Activated CD4-positive, alpha-beta T cell treated with anti-CD3 and anti-CD28 coated beads for 48 hours (primary cell): ENCODE measurements around the gene UBE2Q2.
"Not testable (repeated sequence)": the region's sequence is repeated elsewhere in the genome, so short reads cannot be mapped to it uniquely, and the experiment has no call there.

Source experiments
- DNase-seq: peaks from one replicate; pipeline ENCODE4 v3.0.0-alpha.2; 2020

The UBE2Q2 gene

DNA sequence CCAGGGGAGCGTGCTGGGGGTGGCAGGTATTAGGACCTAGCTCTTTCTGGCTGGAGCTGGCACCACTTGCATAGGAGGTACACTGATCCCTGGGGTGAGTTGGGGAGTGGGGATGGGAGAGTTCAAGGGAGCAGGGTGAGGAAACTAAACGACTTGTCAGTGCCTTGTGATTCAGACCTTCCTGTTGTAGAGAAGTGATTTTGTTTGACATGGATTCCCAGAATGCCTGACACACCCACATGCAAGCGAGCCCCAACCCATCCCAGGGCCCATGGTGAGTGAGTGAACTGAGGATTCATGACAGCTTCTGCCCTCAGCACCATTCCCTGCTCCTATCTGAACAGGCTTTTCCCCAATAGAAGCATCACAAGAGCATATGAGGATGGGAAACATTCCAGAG lies 15.6 kb upstream of the UBE2Q2 start:
- DNase-seq = no peak

DNA sequence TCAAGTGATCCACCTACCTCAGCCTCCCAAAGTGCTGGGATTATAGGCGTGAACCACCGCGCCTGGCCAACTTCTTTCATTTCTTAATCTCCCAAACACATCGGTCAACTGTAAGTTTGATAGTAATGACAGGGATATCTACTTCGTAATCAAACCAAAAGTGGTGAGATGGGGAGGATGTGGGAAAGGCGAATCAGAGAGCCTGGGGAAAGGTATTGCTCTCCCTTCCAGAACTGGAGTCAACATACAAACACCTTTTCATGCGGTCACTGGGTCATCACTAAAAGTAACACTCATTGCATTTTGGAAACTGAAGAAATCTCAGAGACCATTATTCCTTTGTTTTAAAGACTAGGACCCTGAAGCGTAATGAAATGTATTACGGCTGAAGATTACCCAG lies 14.8 kb upstream of the UBE2Q2 start:
- DNase-seq = no peak

DNA sequence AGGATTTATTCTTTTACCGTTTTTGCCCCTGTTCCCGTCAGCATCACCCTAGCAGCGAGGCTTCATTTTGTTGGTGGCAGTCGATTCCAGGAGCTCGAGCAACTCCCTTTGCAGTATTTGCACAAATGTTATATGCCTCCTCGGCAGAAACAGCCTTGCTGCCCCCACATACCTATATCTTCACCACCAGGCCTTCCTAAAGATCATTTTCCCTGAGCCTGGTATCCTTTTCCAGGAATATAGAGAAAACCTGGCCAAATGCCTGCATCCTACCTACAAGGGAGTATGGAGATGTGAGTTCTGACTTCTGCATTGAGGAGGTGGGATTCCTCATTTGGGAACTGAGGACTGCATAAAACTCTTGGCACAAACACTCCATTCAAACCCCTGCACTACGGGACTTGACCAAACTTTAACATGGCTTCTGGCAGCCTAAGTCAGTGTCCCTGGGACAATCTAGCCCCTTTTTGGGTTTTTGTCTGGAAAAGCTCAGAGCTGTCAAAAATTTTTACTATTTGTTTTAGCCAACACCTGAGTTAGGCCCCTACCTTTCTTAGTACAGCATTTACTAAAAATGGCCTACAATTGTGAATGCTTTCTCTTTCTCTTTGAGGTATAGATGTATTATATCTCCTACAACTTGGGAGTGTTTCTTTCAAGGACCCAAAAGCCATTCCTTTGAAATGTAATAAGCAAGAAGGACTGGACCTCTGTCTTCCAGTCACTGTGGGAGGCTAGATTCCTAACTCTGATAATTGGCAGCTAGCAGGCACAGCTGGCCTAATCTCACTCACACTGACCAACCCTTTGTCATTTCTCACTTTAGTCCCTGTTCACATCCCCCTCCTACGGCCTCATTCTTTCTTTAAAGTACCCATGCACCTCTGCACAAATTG lies 12.1 kb upstream of the UBE2Q2 start:
- DNase-seq = no peak

DNA sequence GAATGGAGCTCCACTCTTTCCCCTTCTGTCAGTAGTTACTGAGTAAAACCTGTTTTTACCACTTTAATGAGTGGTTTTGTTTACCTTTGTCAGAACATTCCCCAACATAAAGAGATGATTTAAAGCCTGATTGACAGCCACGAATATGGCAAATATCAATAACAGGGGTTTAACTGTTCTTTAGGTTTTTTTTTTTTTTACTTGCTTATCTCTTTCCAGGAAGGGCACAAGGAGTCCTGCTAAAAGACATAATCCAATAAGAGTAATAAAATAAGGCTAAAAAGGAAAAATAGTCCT lies 11.5 kb upstream of the UBE2Q2 start:
- no peak for DNase-seq

DNA sequence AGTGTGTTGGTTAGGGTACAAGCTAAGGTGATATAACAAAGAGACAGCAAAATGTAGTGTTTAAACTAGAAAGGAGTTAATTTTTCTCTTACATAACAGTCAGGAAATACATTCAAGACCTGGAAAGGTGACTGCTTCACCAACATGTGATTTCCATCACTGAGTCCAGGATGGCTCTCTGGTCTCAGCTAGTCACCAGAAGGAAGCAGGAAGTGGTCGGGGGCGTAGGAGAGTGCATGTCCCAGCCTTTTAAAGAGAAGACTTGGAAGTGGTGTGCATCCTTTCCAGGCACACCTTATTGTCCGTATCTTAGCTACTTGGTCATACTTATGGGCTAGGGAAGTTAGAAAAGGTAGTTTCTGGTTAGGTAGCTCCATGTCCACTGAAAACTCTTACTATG lies 11.1 kb upstream of the UBE2Q2 start:
- DNase-seq = no peak

DNA sequence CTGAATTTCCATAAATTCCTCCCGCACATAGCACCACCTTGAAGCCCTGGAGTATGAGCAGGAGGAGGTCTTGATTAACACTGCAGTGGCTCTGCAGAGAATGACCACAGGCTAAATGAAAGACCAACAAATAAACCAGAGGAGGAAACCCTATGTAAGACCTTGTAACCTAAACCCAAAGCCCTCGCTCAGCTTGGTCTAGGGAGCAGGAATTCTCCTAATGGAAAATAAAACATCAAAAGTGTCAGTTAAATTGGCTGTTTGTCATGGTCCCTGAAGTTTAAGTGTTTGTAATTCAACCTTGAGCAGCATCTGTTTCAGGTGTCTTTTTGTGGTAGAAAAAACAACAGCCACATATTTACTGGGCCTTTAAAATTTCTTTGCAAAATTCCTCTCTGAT lies 9.2 kb upstream of the UBE2Q2 start:
- no peak for DNase-seq

DNA sequence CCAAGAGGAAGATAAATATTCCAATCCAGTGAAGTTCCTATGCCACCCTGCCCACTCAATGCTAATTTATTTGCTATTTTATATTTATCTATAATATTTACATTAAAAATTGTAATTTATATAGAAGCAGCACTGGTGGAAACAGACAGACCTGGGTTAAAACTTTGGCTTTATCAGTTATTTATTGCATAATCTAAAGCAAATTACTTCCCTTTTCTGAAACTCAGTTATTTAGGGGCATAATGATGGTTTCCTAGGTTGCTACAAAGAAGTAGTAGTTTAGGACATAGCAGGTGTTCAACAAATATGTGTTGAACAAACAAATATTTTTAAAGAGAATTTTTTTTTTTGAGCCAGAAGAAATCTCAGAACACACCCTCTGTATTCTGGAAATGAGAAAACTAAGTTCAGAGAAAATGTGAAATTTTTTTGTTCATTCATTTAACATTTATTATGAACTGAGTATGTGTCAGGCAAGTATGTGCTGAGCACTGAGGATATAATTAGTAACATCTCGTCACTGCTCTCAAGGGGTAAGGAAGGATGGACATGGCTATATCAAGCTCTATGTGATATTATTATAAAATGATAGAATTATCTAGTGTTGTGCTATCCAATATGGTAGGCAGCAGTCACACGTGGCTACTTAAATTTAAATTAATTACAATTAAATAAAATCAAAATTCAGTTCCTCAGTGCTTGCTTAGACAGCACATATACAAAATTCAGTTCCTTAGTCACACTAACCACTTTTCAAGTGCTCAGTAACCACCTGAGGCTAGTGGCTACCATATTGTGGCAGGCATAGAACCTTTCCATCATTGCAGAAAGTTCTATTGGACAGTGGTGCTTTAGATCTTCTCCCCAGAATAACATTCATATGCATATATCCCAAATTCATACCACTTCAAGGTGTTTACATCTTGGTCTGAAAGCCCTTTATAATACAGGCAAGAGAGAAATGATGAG lies 7.0 kb upstream of the UBE2Q2 start:
- no peak for DNase-seq

DNA sequence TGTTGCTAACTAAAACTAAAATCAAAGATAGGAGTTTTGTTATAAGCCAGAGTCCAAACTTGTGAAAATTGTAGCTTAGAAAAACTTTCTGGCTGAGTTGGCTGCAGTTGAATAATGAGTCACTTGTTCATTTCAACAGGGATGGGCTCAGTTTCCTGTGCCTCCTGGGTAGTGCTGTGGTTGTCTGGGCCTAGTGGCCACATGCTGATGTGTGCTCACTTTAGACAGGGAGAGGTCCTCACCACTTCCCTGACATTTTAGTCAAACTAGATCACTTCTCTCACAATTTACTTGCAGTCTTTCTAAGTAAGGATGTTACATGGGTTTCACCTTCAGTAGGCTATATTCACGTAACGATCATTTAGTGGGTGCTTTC lies 6.3 kb upstream of the UBE2Q2 start:
- DNase-seq = peak; percentile 60

DNA sequence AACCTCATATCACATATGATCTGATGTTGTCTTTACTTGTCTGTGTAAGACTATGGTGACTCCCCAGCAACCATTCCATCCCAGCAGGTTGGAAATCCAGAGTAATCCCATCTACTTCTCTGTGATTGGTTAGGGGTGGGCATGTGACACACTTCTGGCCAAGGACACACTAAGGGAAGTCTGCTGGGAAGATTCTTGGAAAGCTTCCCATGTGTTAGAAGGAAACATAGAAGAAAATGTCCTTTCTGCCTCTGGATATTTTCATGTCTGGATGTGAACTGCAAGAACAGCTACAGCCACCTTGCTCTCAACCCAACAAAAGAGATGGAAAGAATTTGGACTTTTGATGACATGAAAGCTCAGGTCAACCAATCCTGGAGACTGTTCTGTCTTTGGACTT lies 2.6 kb upstream of the UBE2Q2 start:
- no peak for DNase-seq

DNA sequence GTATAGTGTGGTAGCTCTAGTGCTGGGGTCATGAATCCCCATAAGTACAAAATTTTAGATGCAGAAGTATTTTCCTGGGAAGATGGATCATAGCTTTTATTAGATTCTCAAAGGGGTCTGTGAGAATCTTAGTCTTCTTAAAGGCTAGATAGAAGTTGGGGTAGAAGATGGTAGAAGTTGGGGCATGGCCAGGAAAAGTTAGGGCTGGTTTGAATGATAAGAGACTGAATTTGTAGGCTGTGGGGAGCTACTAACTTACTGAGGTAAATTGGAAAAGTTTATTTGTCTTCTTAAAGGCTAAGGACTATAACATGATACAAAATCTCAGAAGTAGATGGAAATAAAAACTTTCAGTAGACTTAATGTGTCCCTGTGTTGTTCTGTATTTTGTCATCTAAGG lies 1.6 kb upstream of the UBE2Q2 start:
- DNase-seq = no peak

DNA sequence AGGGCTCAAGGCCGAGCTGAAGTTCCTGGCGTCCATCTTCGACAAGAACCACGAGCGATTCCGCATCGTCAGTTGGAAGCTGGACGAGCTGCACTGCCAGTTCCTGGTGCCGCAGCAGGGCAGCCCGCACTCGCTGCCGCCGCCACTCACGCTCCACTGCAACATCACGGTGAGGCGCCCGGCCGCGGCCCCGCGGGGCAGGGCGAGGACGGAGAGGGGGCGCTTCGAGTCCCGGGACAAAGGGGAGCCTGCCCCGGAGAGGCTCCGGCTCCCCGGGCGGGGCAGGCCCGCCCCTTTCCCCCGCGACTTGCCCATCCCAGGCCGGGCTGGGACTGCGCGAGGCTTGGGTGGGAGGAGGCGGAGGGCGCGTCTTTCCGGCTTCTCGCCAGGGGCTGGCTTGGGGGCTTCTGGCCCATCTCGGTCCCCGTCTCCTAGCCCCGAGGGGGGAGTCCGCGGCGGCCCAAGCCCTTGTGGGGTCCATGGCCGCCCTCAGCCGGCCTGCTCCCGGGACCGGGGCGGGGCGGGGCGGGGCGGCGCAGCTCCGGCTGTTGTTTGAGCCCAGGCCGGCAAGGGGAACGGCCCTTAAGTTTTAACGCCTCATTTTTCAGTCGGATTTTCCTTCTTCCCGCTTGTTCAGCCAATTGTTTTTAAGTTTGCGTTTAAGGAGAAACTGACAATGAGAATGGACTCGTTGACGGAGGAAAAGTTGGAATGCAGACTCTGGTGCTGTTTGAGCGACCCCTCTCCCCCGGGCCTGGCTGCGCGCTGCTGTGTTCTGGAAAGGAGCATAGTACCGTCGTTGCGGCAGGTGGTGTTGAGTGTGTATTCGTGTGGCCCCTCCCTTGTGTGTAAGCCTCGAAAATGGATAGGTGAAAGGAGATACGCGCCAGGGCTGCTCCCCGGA lies 683 bp downstream of the UBE2Q2 start:
- DNase-seq = peak; percentile 54

DNA sequence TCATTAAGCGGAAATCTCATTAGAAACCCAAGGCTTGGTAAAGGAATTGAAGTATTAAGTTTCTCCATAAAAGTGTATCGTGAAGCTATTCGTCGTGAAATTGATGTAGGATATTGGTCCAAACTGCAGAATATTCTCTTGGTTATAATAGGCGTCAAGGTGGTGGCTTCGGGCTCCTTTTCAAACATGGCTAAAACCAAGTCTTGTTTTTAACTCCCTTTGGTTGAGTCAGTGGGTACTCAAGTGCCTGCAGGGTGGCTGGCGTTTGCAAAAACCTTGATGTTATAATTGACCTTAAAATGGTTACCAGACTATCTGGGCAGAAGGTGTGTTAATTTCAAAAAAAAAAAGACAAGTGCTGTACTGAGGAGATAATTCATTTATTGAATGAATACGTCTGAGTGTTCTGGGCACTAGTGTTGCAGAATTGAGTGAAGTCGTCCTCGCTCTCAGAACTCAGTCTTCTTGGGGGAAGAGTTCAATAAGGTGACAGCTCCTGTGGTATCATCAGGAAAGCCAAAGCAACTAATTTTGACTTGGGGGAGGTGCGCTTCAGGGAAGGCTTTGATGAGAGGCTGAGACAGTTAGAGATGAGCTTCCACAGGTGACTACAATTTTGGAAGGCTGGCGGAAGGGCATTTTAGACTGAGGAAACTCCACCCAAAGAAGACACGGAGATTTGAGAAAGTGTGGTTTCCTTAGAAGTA lies 1.5 kb downstream of the UBE2Q2 start:
- no peak for DNase-seq

DNA sequence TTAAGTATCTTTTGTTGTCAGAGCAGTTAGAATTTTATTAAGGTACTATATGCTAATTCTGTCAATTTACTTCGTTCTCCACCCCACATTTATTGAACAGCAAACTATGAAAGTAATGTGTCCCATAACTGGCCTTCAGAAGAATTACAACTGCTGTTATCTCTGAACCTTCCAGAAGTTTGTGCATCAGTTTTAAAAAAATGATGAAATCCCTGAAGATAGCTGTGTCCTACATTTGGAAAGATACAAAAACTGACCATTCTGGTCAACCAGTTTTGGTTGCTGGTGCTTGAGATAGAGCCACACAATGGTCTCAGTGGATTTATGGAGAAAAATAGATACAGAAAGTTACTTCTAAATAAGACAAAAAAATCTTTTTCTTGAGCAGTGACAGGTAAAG lies 5.9 kb downstream of the UBE2Q2 start:
- no peak for DNase-seq

DNA sequence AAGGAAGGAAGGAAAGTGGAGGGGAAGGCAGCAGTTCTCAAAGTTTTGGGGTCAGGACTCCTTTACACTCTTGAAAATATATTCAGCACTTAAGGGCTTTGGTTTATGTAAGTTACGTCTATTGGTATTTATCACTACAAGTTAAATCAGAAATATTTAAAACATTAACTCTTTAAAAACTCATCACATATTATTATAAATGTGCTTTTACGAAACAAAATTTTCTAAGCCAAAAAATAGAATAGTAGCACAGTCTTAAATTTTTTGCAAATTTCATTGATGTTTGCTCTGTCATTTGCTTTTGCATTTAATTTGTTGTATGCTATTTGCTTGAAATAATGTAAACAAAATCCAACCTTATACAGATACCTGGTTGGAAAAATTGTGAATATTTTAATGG lies 7.5 kb downstream of the UBE2Q2 start:
- DNase-seq = no peak

DNA sequence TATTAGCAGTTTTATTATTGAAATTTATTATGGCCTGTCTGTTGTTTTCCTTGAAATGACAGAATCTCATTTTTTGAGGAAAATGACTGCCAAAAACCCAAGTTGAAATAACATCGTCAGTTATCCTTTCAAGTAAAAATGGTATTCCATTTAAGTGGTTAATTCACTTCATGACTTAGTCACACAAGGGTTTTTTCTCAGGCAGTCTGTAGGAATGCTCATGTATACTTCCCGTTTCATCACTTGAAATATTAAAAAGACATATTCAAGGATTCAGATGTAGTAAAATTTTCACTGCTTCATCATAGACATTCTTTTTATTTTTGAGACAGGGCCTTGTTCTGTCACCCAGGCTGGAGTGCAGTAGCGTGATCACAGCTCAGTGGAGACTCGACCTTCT lies 8.3 kb downstream of the UBE2Q2 start:
- not testable (repeated sequence) for DNase-seq

DNA sequence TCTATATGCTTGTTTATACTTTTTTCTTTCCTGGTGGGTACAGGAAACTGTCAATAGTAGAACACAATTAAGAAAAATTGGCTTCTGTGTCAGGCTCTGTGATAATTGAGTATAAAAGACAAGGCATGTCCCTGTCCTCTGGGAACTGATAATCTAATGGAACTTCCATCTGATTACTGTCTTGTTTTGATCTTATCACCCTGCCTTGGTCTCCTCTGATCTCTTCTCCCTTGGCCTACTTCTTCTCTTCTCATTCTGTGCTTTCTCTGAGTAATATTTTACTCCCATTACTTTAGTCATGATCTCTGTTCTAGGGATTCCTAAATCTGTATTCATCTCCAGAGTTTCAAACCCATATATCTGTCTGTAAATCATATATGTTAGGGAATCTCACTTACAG lies 14.6 kb downstream of the UBE2Q2 start:
- no peak for DNase-seq

DNA sequence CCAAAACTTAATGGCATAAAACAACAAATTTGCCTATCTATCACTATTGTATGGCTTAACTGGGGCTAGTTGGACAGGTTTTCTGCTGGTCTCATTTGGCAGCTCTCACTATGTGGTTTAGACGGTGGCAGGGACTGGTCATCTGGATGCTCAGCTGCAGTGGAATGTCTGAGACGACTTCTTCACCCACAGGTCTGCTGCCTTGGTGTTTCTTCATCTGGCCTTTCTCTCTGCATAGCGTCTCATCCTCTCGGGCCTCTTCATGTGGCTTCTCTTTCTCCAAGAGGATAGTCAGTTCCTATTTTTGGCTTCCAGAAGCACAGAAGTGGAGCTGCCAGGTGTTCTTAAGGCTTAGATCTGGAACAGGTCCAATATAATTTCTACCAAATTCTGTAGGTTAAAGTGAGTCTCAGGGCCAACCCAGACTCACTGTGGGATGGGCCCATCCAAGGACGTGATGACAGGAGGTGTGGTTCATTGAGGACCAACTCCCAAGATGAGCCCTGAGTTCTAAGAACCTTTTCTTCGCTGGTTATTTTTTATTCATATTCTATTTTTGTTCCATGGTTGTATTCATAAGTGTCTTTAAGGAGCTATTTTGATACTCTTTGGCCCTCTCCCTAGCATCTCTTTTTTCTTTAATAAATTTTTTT lies 18.6 kb downstream of the UBE2Q2 start:
- no peak for DNase-seq

DNA sequence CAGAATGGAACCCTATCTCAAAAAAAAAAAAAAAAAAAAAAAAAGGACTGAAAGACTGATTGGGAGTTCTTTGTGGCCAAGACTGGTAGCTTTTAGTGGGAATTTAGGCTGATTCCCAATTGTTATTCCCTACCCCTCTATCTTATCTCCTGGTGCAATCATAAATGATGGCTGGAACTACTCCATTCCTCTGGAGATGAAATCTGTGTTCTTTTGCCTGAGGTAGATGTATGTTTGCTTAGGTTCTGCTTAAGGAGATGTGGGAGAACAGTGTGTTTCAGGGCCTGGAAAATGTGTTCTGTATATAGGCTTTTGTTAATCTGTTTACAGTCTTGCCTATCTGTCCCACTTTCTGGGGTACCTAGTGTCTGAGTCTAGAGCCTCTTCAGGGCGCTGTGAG lies 19.5 kb downstream of the UBE2Q2 start:
- DNase-seq = no peak

DNA sequence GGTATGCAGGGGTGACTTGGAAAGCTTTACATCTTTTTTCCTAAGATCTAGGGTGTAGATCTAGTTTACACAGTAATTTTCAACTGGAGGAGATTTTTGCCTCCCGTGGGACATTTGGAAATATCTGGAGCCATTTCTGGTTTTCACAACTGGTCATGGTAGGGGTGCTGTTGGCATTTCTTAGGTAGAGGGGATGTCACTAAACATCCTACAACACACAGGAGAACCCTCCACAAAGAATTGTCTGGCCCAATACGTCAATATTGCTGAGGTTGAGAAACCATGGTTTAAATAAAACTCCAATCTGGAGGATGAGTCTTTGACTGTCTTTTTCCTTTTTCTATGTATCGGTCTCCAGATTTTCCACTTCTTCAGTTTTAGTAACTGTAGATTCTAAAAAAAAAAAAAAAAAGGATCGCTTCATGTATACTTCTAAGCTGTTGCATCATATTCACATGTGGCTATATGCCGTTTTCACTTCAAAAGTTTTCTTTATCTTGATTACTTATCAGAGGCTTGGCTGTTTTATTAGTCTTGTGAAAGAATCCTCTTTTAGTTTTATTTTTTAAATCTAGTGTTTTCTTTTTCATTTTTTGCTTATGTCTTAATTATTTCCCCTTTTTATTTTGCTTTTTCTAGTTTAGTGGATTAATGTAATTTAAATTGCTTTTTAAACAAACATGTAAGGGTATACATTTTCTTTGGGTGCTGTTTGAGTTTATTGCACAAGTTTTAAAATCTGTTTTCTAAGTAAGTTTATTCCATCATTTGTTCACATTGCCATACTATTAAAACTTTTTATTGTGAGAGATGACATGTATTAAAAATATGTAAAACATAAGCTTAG lies 21.2 kb downstream of the UBE2Q2 start:
- no peak for DNase-seq

DNA sequence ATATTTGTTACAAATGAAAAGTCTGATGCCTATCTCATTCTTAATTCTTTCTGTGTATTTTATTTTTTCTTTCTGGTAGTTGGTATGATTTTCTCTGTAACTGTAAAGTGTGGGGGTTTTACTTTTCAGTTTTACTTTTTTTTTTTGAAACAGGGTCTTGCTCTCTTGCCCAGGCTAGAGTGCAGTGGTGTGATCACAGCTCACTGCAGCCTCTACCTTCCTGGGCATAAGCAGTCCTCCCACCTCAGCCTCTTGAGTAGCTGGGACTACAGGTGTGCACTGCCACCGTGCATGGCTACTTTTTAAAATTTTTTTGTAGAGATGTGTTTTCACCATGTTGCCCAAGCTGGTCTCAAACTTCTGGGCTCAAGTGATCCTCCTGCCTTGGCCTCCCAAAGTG lies 22.8 kb downstream of the UBE2Q2 start:
- DNase-seq = not testable (repeated sequence)

DNA sequence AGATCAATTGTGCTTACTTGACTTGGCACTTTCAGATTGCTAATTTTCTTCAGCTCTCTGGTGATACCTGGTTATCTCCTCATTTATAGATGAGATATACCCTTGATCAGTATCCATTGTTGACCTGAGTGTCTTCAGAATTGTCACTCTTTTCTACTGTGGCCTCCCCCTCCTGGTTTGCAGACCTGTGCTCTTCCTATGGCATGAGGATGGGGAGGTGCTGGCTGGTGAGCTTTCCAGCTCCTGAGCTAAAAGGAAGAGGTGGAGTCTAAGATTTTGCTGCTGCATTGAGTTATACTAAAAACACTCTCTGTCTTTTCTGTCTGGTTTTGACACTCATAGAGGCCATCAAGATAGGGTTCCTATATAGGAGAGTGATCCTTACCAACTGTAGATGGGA lies 23.7 kb downstream of the UBE2Q2 start:
- DNase-seq = no peak
